ENCODE data around the gene EPGN.

DNA sequence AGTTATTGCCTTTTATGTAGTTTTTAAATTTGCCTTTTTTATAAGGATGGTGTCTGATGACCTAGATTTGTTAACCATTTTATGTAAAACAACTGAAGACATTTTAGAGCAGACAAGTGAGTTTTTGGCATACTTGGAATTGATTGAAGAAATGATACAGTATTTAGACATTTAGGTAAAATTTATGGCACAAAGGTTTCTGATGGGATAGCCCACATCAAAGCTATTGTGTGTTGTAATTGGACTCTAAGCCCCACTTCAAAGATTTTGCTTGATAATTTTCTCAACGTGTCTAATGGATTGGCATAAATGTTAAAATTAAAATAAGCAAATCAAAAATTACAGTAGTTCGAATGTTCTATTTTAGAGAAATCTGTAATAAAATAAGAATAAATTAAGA is 17.6 kb downstream of the EPGN start:
- TF ChIP-seq POLR2A (IDR thresholded peaks at IDR 0.05): no peak
- TF ChIP-seq, protein P1, sequence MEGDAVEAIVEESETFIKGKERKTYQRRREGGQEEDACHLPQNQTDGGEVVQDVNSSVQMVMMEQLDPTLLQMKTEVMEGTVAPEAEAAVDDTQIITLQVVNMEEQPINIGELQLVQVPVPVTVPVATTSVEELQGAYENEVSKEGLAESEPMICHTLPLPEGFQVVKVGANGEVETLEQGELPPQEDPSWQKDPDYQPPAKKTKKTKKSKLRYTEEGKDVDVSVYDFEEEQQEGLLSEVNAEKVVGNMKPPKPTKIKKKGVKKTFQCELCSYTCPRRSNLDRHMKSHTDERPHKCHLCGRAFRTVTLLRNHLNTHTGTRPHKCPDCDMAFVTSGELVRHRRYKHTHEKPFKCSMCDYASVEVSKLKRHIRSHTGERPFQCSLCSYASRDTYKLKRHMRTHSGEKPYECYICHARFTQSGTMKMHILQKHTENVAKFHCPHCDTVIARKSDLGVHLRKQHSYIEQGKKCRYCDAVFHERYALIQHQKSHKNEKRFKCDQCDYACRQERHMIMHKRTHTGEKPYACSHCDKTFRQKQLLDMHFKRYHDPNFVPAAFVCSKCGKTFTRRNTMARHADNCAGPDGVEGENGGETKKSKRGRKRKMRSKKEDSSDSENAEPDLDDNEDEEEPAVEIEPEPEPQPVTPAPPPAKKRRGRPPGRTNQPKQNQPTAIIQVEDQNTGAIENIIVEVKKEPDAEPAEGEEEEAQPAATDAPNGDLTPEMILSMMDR (IDR thresholded peaks at IDR 0.05): no peak

All from lower leg skin (tissue), 3 donors.